Fibroblast of skin of left biceps (primary cell): ENCODE results near the gene SLC51A.
"Not testable (repeated sequence)": the region's sequence is repeated elsewhere in the genome, so short reads cannot be mapped to it uniquely, and the experiment has no call there.

Experiments used
- DNase-seq, 2 experiments: peaks; one replicate each; pipeline ENCODE4 v3.0.0-alpha.2; 2013; ENCODE audit warnings: low read depth in 2 of 2

Gene SLC51A

DNA sequence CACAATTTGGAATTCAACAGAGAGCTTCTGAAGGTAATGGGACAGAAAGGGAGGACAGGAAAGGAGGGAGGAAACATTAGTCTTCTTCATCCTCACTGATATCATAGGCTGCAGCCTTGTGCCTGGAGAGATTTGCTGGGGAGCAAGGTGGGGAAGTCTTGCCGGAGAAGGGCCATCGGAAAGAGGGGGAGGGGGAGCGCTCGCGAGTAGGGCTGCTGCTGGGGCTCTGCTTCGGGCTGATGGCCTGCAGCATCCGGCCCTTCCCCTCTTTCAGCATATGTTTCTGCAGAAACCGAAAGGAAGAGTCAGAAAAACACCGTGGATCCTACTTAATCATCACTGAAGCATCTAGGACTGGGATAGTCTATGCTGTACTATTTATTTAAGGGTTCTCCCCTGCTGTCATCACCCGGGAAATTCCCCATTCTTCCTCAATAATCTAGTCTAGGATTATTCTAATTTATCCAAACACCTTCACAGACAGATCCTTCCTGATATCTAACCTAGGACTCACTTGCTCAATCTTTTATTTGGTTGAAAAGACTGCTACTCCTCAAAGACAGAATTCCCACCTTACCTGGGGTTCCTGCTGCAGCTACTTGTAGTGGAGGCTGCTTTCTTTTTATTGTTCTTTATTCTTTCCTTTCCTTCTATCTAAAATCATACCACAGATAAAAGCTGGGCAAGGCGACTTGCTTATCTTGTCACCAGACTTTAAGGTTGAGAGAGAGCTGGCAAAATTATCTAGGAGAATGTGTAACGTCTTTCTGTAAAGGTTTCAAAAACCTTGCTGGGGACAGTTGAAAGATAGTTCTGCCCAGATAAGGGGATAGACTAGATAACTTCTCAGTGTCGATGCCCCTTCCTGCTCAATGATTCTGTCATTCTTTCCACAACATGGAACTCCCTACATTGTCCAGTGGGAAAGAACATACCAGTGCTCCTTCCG, 22.6 kb downstream of the SLC51A start:
- DNase-seq, result no peak

DNA sequence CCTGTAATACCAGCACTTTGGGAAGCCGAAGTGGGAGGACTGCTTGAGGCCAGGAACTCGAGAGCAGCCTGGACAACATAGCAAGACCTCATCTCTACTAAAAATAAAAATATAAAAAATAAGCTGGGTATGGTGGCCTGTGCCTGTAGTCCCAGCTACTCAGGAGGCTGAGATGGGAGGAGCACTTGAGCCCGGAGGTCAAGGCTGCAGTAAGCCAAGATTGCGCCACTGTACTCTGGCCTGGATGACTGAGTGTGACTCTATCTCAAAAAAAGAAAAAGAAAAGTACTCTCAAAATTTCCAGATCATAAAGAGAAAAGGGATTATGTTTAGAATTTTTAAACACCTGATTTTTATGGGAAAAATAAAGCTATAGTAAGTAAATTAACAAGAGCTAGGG, 24.1 kb downstream of the SLC51A start:
- DNase-seq, result no peak

DNA sequence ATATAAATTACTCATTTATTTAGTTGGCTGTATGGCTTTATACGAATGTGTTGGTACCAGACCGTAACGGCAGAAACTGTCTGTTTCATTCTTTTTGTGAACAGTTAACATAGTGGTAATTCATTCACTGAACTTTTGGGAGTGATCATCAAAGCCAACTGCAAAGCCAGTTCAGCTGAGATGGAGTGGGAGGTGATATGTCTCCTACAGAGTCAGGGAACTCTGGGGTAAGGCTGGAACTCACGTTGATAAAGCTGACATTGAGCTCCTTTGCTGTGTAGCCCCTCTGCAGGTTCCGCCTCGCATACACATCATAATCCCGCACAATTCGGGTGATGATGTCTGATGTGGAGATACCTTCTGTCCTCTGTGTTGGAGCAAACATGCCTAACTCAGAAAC, 25.4 kb downstream of the SLC51A start:
- DNase-seq, result no peak

DNA sequence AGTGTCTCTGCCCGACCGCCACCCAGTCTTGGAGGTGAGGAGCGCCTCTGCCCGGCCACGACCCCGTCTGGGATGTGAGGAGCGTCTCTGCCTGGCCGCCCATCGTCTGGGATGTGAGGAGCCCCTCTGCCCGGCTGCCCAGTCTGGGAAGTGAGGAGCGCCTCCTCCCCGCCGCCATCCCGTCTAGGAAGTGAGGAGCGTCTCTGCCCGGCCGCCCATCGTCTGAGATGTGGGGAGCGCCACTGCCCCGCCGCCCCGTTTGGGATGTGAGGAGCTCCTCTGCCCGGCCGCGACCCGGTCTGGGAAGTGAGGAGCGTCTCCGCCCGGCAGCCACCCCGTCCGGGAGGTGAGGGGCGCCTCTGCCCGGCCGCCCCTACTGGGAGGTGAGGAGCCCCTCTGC, 27.8 kb downstream of the SLC51A start:
- DNase-seq, result not testable (repeated sequence)

DNA sequence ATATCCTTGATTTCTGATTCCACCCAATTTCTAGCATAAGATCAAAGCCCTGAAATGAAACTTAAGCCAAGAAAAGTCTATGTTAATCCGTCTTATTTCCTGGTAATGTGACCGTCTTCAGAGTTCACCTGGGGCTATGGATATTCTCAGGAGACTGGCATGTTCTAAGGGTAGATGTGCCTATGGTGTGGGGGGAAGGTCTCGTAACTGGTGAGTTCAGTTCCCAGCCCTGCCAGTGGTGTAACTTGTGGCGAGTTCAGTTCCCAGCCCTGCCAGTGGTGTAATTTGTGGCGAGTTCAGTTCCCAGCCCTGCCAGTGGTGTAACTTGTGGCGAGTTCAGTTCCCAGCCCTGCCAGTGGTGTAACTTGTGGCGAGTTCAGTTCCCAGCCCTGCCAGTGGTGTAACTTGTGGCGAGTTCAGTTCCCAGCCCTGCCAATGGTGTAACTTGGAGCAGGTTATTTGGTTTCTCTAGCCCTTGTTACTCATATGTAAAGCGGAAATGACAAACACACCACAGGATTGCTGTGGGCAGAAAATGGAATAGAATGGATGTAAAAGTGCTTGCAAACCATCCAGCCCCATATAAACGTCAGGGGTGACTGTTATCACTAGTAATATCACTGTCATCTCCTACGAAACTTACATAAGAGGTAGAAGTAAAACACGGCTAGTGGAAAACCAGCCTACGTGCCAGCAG, 30.4 kb downstream of the SLC51A start:
- DNase-seq, result no peak

DNA sequence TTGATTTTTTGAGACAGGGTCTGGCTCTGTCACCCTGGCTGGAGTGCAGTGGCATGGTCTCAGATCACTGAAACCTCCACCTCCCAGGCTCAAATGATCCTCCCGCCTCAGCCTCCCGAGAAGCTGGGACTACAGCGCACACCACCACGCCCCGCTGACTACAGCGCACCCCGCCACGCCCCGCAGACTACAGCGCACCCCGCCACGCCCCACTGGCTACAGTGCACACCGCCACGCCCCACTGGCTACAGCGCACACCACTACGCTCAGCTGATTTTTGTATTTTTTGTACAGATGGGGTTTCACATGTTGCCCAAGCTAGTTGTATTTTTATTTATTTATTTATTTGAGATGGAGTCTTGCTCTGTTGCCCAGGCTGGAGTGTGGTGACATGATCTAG, 35.6 kb downstream of the SLC51A start:
- DNase-seq, result no peak

DNA sequence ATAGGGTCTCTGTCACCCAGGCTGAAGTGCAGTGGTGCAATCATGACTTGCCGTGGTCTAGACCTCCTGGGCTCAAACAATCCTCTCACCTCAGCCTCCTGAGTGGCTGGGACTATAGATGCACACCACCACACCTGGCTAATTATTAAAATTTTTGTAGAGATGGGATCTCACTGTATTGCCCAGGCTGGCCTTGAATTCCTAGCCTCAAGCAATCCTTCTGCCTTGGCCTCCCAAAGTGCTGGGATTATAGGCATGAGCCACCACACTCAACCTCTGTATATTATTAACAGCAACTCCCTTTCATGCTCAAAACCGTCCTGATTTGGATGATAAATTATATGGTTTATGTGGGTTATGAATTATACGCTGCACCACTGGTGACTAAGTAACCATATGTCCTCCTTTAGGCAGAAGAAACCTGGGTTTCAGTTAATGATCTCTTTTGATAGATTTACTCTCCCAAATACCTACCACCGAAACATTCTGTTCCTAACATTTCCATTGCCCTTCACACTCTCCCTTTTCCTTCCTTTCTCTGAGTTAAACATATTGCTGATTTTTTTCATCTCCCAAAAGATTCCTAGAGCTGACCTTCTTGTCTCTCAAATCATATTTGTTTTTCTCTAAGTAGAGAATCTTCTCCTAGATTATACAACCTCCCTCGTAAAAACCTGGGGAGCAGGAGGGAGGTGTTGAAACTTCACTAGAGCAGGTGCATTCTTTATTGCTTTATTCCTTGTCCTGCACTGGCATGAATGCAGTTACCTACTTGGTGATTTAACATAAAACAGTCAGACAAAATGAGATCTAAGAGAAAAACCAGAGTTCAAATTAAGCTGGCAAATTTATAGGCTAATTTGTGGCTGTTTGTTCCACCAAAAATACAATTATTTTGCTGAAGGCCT, 38.3 kb downstream of the SLC51A start:
- DNase-seq, result no peak

DNA sequence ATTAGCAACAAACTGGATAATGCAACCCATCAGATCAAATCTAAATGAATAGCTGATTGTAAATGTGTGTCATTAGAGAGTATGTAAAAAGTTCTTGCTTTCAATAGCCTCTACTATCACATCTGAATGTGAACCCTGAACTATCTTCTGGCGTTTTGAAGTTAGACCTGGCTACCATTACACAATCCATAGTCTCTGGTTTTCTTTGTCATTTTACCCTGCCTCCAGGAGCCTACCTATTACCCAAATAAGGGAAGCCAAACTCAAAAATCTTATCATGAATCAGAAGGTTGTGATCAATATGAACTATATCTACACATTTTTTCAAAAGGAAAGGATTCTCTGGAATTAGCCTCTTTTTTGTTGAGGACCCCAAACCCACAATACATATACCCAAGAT, 39.4 kb downstream of the SLC51A start:
- DNase-seq, result no peak

DNA sequence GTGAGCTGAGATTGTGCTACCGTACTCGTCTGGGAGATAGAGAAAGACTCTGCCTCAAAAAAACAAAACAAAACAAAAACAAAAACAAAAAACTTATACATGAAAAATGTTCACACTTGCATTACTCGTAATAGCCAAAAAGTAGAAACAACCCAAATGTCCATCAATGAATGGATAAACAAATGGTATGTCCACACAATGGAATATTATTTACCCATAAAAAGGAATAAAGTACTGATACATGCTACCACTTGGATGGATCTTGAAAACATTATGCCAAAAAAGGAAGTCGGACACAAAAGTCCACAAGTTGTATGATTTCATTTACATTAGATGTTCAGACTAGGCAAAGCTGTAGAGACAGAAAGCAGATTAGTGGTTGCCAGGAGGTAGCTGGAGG, 44.5 kb downstream of the SLC51A start:
- no peak for DNase-seq

DNA sequence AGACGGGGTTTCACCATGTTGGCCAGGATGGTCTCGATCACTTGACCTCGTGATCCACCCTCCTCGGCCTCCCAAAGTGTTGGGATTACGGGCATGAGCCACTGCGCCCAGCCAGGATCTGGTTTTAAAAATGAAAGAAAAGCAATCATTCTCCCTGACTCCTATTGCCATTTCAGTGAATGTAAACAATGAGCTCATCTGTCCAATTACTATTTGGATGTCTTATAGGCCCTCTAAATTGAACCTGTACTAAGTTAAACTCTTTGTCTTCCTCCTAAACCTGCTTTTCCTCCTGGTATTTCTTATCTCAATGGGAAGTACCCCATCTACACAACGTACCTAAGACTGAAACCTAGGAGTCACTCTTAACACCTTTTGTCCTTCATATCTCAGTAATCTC, 47.5 kb downstream of the SLC51A start:
- DNase-seq, result no peak

DNA sequence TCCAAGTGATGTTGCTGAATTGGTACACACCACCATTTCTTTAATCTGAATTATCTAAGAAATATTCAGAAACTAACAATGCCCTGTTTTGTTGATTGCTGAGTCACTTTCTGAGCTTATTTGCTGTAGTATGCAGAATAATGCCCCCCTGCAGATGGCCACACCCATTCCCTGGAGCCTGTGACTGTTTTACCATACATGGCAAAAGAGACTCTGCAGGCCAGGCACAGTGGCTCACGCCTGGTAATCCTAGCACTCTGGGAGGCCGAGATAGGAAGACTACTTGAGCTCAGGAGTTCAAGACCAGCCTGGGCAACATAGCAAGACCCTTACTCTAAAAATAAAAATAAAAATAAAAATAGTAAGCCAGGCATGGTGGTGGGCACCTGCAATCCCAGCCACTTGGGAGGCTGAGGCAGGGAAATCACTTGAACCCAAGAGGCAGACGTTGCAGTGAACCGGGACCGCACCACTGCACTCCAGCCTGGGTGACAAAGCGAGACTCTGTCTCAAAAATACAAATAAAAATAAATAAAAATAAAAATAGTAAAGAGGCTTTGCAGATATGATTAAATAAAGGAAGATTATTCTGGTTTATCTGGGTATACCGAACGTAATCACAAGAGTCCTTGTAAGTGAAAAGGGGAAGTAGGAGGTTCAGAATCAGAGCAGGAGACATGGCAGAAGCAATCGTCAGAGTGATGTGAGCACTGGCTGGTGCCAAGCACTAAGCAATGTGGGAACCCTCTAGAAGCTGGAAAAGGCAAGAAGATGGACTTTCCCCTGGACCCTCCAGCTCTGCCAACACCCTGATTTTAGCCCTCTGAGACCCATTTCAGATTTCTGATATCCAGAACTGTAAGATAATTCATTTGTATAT, 52.2 kb downstream of the SLC51A start:
- no peak for DNase-seq

DNA sequence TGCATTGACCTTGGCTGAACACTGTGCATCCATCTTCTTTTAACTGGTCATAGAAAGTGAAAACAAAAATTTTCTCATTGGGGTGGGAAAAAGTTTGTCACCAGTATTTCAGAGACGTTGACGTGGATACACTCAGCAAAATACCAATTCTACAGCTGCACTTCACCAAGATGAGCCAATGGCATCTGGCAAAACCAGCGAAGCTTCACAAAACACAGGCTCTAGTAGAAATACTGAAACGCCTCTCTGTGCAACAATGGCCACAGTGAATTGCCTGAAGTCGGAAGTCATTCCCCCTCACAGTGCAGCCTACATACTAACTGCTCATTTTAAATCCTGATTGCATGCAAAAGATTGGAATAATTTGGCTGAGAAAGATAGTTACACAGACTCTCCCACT, 54.2 kb downstream of the SLC51A start:
- no peak for DNase-seq

DNA sequence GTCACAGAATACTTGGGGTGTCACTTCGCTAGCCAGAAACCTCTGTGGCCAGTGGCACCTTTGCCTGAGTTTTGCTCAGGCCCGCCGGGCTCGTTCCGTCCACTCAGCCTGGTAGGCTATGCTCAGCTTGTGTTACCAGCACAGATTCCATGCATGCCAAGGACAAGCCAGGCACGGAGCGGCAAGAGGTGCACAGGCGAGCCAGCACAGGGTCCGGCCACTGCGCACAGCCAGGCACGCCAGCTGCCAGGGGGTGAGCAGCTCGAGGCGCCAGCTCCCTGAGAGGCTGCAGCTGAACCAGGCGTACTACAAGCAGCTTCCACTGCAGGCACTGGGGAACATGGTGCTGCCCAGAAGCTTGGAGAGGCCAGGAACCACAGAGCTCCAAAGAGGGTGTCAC, 56.5 kb downstream of the SLC51A start:
- DNase-seq, result no peak

DNA sequence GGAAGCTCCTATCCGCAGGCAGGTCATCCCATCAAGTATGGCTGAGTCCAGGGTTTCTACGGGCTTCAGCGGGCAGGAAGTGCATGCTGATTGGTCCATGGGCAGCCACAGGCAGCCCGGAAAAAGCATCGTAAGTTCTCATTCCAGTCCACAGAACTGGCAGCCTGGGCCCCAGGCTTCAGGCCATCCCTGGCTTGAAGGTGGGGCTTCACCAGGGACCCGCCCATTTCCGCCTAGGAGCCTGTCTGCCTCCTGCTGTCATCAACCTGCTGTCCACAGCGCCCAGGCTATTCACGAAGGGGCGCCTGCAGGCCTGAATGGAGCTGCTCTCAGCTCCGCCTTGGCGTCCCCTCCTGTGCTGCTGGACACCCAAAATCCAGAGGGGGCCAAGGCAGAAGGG, 57.3 kb downstream of the SLC51A start:
- no peak for DNase-seq

DNA sequence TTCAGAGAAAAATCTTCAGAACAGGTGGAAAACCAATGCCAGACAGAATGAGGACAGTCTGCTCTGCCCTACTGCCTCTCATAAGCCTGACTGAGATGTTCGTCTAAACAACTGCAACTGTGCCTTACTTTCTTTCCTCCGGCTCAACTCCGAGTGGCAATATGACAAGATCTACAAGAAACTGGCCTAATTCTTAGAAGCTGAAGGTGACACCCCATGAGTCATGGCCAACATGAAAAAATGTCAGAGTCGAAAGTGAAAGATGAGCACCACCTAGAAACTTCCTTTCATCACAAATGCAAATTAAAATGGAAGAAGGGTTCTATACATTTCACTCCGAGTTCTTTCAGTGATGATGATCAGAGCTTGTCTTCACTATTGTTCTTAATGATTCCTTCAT, 58.3 kb downstream of the SLC51A start:
- DNase-seq, result no peak

DNA sequence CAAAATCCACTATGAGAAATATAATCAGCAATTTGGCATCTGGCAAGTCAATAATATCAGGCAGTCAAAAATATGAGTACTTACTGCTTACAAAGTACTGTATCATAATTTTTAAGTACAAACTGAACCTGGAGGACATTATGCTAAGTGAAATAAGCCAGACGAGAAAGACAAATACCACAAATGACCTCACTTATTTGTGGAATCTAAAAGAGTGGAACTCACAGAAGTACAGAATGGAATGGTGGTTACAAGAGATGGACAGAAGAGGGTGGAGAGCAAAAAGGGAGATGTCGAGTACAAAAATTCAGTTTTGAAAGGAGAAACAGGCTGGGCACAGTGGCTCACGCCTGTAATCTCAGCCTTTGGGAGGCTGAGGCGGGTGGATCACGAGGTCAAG, 58.8 kb downstream of the SLC51A start:
- no peak for DNase-seq

DNA sequence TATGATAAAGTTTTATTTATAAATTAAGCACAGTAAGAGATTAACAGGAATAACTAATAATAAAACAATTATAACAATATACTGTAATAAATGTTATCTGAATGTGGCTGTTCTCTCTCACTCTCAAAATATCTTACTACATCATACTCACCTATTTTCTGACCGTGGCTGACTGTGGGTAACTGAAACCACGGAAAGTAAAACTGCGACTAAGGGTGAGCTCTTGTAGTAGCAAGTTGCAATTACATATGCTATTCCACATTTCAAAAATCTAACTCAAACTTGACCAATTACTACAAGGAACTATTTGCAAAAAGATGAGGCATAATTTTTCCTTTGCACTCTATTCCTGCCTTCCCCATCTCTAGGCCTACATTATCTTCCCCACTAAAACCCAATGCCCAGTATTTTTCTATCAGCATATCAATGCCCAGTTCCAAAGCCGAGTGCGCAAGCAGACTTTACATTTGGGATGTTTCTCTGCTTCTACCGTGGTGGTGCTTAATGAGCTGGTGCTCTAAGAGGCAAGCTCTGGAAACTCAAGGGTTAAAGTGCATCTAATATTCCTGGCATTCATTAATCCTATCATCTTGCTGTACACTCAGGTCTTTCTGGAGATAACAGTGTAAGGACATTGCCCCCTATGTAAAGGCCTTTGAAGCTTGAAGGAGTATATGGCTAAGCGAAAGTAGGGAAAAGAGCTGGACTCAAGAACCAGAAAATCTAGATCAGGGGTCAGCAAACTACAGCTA, 64.5 kb downstream of the SLC51A start:
- no peak for DNase-seq

DNA sequence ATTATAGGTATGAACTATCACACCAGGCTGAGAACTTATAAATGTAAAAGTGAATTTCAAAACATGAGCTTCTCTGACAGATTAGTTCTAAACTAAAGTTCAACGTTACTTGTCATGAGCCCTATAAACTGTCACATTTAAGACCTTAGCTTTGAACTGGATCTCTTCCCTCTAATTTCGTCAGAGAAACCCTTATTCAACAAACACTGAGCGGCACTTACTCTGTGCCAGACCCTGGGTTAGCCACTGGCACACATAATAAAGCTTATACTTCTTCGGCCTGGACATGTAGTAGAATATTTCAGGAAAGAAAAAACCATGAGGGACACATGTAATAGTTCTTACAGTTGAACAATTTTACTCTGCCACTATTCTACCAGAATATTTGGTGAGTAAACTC, 65.6 kb downstream of the SLC51A start:
- no peak for DNase-seq
